Endometrial microvascular endothelial cells (primary cell): ENCODE data around the gene SCN8A. TPM values are rescaled to one million over a fixed set of nuclear protein-coding genes. Genes with fewer than 3 reads are reported as not detected.

ENCODE experiments used
- in situ Hi-C: cut with HindIII; loops from 2 replicates; pipeline ENCODE4 v1.10.0; 2017; ENCODE audit warnings: low sequenced_read_pairs, low pct_unique_long_range_greater_than_20kb; ENCODE audit errors: inconsistent ontology term
- total RNA-seq: library from RNA; depleted of rRNA; stranded (reverse); fragments of >200 nt; gene quantifications from one replicate; pipeline ENCODE4 v1.2.3, GENCODE V29; 2015; ENCODE audit errors: inconsistent ontology term

The SCN8A gene
- total RNA-seq, 1 donor from 2014 or later, result 0.09 TPM

GRCh38 chr12:51749206-51749985 is 158.4 kb downstream of the SCN8A start:
- in situ Hi-C loops, result no loop called here

GRCh38 chr12:51749986-51750317 is 158.9 kb downstream of the SCN8A start:
- in situ Hi-C loops, result no loop called here

GRCh38 chr12:51751661-51752060 is 160.6 kb downstream of the SCN8A start:
- in situ Hi-C loops, result no loop called here

GRCh38 chr12:51752234-51752889 is 161.3 kb downstream of the SCN8A start:
- in situ Hi-C loops, result no loop called here

- in situ Hi-C loops, result no loop called here
Measured at GRCh38 chr12:51753980-51754675, 163.1 kb downstream of the SCN8A start.

GRCh38 chr12:51755251-51755650 is 164.2 kb downstream of the SCN8A start:
- in situ Hi-C loops, result no loop called here

GRCh38 chr12:51759175-51759574 is 168.1 kb downstream of the SCN8A start:
- in situ Hi-C loops, result no loop called here

GRCh38 chr12:51759695-51760094 is 168.7 kb downstream of the SCN8A start:
- in situ Hi-C loops, result no loop called here

- in situ Hi-C loops, result no loop called here
Measured at GRCh38 chr12:51760231-51760630, 169.2 kb downstream of the SCN8A start.

GRCh38 chr12:51763743-51764142 is 172.7 kb downstream of the SCN8A start:
- in situ Hi-C loops, result no loop called here

GRCh38 chr12:51766067-51766676 is 175.1 kb downstream of the SCN8A start:
- in situ Hi-C loops, result no loop called here

GRCh38 chr12:51771008-51771407 is 180.0 kb downstream of the SCN8A start:
- in situ Hi-C loops, result no loop called here

- in situ Hi-C loops, result no loop called here
Measured at GRCh38 chr12:51773145-51773869, 182.3 kb downstream of the SCN8A start.

GRCh38 chr12:51774933-51775332 is 183.9 kb downstream of the SCN8A start:
- in situ Hi-C loops, result no loop called here

GRCh38 chr12:51777457-51777856 is 186.4 kb downstream of the SCN8A start:
- in situ Hi-C loops, result no loop called here

GRCh38 chr12:51777973-51778372 is 186.9 kb downstream of the SCN8A start:
- in situ Hi-C loops, result no loop called here

GRCh38 chr12:51779876-51780275 is 188.8 kb downstream of the SCN8A start:
- in situ Hi-C loops, result no loop called here

- in situ Hi-C loops, result no loop called here
Measured at GRCh38 chr12:51784688-51785087, 193.7 kb downstream of the SCN8A start.

GRCh38 chr12:51785906-51786305 is 194.9 kb downstream of the SCN8A start:
- in situ Hi-C loops, result no loop called here
